Spleen (tissue), 7 donors: ENCODE measurements around the gene PIK3C2G.

Experiments
- CTCF ChIP-seq, 11 experiments: fragments of 200-600 bp in 7 of 11; fragments of 450-650 bp in 4 of 11; sonication (generic) in 4 of 11; IDR thresholded peaks in 8 of 11; conservative IDR thresholded peaks in 3 of 11; 1 replicate in 7 of 11; 2 replicates in 4 of 11; pipeline versions ENCODE4 v1.4.0 to v1.8.0; 2016 to 2021; ENCODE audit warnings: antibody characterized with exemption in 11 of 11, inconsistent platforms in 4 of 11, mild to moderate bottlenecking in 1 of 11
- POLR2A ChIP-seq, 3 donors: fragments of 450-650 bp; IDR thresholded peaks; one replicate each; pipeline ENCODE4 v1.5.1; 2017; ENCODE audit warnings: antibody characterized with exemption in 3 of 3, mild to moderate bottlenecking in 1 of 3
- donor health status: DM: no; HTN: no; CAD: no; lungs with moderate emphysema.
- donor health status: DM: no; HTN: no; CAD: no.
- donor health status: DM: no; HTN: no; CAD: no.

DNA sequence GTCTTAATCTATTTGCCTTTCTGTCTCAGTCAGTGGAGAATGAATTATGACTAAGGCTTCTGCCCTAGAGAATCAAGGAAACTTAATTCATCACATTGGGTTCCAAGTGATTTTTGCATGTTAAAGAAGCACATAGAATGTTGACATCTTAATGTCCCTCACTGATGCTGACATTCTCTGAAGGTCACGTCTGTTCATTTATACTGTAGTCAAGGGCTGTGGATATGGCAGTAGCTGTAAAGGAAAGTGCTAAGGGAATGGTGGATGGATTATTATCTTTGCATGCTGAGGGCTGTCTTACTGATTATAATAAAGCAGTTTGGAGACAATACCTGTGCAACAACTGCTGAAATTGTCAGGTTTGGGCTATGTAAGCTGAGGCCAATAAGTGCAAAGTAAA is 315.3 kb downstream of the PIK3C2G start:
- TF ChIP-seq CTCF (IDR thresholded peaks at IDR 0.05 in 8 of 11, conservative IDR thresholded peaks at IDR 0.05 in 3 of 11) (no peak), POLR2A (IDR thresholded peaks at IDR 0.05) (no peak)
